Stimulated activated CD8-positive, alpha-beta memory T cell treated with anti-CD3 and anti-CD28 coated beads, Interleukin-12 subunit alpha, Interleukin-12 subunit beta, amount 100 ng/mL, for 24 hours (primary cell): ENCODE data around the gene RAB11FIP3.
"Not testable (repeated sequence)": the region's sequence is repeated elsewhere in the genome, so short reads cannot be mapped to it uniquely, and the experiment has no call there.

Experiments used
- DNase-seq: peaks from one replicate; pipeline ENCODE4 v3.0.0-alpha.2; 2020; ENCODE audit errors: extremely low read depth

RAB11FIP3 gene

DNA sequence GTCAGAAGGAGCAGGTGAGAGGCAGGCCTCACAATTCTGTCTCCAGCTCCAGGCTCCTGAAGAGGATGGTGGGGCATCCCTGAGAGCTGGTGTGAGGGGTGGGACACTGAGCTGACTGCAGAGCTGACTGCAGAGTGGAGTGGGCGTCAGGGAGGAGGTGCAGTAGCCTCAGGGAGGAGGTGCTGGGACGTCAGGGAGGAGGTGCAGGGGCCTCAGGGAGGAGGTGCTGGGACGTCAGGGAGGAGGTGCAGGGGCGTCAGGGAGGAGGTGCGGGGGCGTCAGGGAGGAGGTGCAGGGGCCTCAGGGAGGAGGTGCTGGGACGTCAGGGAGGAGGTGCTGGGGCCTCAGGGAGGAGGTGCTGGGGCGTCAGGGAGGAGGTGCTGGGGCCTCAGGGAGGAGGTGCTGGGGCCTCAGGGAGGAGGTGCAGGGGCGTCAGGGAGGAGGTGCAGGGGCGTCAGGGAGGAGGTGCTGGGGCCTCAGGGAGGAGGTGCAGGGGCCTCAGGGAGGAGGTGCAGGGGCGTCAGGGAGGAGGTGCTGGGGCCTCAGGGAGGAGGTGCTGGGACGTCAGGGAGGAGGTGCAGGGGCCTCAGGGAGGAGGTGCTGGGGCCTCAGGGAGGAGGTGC lies 41.9 kb downstream of the RAB11FIP3 start:
- not testable (repeated sequence) for DNase-seq

DNA sequence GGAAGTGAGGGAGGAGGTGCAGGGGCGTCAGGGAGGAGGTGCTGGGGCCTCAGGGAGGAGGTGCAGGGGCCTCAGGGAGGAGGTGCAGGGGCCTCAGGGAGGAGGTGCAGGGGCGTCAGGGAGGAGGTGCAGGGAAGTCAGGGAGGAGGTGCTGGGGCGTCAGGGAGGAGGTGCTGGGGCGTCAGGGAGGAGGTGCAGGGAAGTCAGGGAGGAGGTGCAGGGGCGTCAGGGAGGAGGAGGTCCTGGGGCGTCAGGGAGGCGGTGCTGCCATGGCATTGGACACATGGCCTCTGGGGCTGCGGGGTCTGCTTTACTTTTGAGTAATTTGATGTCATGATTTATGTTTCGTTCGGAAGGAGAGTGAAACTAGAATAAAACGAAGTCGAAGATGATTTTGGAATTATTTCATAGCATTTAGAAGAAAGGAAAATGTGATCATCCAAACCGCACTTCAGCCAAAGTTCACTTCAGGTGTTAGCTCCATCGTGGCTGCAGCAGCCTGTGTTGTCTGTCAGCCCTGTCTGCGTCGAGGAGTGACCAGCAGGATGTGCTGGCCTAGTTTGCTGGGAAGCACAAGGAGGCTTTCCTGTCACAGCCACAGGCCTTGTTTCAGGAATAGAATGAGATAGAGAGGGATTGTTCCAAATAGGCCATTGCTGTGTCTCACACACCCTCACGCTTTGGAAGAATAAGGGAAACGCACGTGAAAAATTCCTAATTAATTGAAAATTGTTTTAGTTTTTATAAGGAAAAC lies 42.8 kb downstream of the RAB11FIP3 start:
- DNase-seq, result no peak

DNA sequence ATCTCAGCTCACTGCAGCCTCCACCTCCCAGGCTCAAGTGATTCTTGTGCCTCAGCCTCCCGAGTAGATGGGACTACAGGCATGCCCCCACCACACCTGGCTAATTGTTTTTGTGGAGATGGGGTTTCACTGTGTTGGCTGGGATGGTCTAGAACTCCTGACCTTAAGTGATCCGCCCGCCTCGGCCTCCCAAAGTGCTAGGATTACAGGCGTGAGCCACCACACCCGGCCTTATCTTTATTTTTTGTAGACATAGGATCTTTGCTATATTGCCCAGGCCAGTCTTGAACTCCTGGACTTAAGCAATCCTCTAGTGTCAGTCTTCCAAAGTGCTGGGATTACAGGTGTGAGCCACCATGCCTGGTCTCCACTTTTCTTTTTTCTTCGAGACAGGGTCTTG lies 44.0 kb downstream of the RAB11FIP3 start:
- not testable (repeated sequence) for DNase-seq

DNA sequence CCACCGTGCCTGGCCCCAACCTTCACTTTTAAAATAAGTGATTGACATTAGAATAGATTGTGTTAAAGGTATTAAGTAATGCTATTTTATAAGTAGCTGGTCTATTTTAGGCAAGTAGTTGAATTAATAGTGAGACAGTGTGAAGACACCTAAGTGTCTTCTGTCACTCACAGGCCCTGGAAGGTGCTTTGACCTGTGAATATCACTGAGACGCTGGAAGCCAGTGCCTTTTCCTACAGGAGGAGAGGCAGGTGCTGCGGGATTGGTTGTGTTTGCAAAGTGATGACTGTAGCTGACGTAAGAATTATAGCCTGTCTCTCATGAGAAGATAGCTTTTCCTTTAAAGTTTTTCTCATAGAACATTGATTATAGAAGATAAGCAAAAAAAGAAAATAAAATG lies 45.0 kb downstream of the RAB11FIP3 start:
- no peak for DNase-seq

DNA sequence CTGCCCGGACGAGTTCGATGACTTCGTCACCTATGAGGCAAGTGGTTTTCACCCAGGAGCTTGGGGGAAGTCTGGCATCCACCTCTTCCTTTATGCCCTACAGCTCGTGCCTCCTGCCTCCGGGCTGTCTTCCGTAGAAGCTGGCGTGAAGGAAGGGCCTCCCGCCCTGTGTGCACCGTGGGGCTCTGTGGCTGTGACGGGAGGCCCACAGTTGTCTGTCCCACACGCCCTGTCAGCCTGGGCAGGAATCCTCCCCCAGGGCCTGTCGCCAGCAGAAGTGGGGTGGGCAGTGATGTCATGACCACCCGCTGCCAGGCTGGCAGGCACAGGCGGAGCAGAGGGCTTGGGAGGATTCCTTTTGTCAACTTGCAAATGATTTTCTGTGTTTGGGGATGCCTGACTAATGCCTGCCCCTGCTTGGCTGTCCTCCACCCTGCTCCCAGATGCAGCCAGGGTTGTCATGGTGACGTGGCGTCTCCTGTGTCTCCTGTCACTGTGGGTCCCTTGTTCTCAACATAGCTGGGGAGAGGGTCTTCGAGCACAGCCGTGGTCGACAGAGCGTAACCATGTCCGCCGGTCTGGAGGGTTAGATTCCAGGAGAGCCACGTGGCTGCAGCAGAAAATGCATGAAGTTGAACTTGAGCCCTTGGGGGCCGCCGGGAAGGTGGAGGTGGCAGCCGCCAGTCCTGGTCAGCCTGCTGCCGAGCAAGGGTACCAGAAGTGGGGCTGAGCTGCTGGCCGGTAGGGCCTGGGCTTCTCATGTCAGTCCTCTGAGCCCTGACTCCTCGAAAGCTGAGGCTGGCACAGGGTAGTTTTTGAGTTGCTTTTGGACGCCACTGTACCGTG lies 46.1 kb downstream of the RAB11FIP3 start:
- DNase-seq, result no peak

DNA sequence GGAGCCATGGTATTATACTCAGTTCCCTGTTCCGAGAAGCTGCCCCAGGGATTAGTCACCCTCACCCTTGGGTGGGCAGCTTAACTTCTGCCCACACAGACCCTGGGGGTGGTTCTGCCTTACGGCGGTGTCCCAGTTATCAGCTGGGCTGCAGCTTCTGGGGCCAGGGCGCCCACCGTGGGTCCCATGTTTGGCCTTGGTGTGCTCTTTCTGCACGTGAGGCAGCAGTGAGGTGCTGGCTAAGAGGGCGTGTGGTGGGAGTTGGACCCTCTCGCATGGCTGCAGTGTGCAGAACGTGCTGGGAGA lies 46.7 kb downstream of the RAB11FIP3 start:
- DNase-seq, result no peak

DNA sequence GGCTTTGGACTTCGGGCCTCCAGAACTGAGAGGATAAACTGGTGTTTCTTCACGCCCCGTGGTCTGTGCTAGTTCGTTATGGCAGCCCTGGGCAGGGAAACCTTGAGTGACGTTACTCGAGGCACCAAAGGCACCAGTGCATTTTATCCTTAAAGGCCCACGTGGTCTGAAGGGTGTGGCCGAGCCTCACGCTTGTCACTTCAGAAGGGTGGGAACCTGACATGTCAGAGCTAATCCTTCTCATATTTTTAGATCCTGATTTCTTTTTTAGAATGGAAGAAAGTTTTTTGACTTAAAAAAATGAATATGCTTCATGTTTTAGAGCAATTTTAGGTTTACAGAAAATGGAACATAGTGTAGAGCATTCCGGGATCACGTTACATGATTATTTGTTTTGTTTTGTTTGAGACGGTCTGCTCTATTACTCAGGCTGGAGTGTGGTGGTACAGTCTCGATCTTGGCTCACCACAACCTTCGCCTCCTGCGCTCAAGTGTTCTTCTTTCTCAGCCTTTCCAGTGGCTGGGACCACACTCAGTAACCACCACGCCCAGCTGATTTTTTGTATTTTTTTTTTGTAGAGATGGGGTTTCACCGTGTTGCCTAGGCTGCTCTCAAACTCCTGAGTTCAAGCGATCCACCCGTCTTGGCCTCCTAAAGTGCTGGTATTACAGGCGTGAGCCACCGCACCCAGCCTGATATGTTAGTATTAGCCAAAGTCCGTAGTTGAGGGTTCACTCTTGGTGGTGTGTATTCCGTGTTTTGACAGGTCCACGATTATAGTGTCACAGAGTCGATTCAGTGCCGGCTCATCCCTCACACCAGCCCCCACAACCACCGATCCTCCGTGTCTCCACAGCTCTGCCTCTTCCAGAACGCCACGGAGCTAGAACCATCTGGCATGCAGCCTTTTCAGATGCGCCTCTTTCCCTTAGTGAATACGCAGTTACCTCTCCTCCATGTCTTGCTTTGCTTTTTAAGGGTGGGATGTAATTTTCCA lies 47.9 kb downstream of the RAB11FIP3 start:
- DNase-seq, result no peak

DNA sequence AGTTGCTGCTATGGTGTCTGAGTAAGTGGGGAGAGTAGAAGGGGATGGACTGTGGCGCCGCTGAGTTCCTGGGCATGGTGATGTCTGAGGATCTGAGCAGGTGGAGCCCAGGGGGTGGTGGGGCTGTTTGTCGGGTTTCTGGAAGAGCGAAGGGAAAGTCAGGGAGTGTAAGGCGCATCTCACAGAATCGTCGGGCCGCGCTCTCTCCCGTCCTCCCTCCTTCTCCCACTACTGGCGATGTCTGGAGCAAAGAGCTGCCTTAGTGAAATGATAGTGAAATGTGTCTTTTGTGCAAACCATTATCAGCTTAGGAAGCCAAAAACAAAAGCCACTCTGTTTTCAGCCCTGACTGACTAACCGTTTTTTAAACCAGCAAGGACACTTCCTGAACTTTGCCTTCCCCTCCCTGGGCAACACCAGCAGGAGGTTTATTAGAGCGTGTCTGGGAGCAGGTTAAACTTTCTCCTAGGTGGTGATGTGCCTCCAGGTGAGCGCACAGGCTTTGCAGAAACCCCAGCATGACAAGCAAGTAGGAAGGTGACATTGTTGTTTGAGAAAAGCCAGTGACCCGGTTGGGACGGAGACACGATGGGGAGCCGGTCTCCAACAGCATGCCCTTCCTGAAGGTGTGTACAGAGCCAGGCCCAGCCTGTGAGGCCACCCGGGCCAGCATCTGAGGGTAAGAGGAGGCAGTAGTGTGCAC lies 49.1 kb downstream of the RAB11FIP3 start:
- DNase-seq, result no peak

DNA sequence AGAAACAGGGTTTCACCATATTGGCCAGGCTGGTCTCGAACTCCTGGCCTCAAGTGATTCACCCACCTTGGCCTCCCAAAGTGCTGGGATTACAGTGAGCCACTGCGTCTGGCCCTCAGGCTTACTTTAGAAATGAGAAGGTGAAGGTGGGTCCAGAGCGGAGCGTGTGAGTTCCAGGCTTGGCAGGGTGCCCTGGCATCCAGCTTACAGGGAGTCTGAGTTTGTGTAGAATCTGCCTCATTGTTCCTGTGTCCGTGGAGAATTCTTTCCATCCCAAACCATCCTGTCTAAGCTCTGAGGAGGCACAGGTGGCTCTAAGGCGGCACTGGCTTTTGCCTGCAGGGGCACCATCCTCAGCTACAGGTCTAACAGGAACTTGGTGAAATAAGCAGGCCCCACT lies 50.6 kb downstream of the RAB11FIP3 start:
- DNase-seq, result no peak

DNA sequence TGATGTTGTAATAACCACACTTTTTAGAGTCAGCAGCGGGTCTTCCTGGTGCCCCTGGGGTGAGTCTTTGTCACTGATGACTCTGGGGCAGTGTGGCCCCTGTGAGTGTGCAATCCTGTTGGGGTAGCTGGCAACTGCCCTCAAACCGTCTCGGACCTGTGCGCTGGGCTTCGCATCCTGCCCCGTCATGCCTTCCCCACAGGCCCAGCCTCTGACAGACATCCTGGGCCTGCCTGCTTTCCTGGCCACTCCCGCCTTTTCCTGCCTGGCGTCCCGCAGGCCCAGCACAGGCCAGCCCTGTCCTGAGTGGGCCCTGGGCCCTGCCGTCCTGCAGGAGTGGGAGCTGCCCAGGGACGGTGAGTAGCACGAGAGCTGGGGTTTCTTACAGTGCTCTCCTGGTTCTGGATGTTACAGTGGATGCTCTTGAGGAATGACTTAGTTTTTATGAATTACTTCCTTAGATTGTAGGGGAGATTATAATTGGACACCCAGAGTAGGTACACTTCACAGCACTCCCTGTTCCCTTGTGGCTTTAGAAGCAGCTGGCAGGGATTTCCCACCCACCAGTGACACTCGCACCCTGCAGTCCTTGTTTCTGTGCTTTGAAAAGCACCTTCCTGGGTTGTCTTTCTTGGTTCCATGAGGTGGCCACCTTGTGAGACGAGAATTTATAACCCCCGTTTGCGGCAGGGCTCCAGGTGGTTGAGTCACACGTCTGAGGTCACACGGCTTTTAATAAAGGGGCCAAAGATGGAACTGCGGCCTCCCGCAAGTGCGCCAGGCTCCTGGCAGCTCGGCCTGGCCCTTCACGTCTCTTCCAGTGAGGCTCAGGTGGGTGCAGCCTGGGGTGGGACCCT lies 52.1 kb downstream of the RAB11FIP3 start:
- no peak for DNase-seq

DNA sequence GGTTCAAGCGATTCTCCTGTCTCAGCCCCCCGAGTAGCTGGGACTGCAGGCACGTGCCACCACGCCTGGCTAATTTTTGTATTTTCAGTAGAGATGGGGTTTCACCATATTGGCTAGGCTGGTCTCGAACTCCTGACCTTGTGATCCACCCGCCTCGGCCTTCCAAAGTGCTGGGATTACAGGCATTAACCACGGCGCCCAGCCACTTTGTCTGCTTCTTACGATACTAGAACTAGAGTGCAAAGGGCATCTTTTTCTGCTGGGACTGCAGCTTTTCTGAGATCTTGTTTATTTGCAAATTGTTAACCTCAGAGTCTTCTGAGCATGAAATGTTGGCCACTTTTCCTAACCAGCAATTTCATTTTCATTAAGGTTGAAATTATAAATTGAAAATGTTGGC lies 52.8 kb downstream of the RAB11FIP3 start:
- DNase-seq, result not testable (repeated sequence)

DNA sequence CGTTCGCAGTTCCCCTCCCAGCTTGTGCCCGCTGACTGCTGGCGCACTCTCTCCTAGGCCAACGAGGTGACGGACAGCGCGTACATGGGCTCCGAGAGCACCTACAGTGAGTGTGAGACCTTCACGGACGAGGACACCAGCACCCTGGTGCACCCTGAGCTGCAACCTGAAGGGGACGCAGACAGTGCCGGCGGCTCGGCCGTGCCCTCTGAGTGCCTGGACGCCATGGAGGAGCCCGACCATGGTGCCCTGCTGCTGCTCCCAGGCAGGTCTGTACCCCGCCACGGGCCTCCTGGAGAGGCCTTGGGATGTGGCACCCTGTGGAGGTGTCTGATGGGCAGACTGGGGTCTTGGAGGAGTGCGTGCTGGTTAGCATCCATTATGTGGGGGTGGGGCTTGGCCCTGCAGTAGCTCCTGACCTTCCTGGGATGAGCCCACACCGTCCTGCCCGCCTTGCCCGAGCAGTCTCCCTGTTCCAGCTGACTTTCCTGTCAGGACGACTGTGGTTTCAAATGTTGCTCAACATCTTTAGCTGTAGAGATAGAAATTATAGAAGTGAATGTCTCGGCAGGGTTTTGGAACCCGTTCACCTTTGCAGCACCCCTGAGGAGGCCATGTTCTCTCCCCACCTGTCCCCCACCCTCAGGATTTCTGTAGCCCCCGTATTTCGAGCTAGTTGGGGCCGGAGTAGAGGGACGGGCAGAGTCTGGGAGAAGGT lies 57.2 kb downstream of the RAB11FIP3 start:
- no peak for DNase-seq

DNA sequence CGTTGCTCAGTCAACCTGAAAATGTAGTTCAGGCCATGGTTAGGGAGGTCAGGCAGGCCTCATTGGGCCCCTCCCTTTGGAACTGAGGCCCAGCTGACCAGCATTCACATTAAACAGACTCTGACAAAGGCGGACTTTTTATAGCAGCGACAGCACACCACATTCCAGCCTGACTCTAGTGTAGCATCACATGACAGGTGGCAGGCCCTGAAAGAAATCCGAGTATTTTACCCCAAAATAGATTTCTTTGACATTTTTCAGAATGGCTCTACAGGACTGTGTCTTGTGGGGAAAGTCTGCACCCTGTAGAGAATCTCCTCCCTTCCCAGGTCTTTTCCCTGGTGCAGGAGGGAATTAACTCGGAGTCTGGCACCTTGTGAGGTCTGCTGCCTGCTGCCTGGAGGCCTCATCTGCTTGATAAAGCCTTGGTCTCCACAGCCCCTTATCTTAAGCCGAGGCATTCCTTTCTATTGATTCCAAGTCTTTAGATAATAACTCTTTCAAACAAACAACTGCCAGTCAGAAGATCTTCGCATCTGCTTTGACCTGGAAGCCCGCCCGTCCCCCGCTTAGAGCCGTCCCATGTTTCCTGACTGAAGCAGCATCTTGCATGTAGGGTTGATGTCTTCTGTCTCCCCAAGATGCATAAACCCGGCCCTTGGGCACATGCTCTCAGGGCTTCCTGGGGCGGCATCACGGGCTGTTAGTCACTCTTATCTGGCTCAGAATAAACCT lies 58.1 kb downstream of the RAB11FIP3 start:
- DNase-seq, result no peak

DNA sequence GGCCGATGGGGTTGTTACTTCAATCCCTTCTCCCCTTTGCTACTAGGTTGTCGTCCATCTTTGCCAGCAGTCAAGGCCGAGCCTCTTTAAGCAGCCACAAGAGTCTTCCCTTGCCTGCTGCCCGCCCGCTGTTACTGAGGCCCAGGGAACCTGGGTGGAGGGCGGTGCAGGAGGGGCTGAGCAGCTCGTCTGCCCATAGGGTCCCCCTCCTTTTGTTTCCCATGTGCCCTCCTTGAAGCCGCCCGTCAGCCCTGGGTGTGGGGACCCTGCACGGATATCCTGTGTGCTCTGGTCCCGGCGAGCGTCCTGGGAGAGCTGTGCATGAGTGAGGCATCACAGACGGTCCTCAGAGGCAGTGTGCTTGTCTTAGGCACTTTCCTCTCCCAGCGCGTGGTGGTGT lies 64.2 kb downstream of the RAB11FIP3 start:
- no peak for DNase-seq

DNA sequence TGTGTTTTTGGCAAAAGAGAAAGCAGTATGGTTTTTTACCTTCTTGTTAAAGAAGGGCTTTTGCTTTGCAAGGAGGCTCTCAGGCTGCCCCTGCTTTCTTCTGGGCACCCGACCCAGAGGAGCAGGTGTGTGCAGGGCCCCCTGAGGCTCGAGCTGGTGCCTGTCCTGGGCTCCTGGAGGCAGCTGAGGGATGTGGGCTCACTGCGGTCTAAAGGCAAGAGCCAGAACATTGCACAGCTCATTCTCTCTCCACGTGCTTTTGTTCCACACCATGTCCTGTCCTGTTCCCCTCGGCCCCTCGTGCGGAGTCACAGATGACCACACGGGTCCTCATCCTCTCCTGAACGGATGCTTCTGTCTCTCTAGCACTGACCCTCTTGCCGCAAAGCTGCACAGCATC lies 65.3 kb downstream of the RAB11FIP3 start:
- DNase-seq, result no peak

DNA sequence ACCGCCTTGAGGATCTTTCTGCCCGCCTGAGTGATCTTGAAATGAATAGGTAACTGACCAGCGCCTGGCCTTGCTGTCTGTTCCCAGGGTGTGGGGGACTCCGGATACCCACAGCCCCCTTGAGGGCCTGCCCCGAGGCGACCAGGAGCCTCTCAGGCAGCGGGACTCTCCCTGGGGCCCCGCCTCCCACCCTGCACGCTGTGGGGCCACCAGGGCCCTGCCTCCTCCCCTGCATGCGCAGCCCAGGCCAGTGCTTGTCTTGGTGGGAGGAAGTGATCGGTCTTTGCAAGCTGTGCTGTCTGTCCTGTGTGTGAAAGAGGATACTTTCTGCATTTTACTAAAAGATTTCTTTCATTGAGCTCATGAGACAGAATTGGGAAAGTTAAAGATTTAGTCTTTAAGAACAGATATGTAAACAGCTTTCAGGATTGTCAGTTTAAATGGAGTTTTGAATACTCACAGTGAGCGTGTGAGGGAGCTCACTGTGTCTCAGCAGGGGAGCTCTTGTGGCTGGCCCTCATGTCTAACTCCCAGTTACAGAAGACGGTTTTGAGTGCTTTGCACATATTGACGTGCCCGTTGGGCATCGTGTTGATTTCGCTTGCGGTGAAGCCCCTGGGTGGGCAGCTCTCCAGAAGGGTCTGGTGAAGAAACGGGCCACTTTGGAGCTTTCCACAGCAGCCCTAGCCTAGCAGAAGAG lies 65.9 kb downstream of the RAB11FIP3 start:
- no peak for DNase-seq

DNA sequence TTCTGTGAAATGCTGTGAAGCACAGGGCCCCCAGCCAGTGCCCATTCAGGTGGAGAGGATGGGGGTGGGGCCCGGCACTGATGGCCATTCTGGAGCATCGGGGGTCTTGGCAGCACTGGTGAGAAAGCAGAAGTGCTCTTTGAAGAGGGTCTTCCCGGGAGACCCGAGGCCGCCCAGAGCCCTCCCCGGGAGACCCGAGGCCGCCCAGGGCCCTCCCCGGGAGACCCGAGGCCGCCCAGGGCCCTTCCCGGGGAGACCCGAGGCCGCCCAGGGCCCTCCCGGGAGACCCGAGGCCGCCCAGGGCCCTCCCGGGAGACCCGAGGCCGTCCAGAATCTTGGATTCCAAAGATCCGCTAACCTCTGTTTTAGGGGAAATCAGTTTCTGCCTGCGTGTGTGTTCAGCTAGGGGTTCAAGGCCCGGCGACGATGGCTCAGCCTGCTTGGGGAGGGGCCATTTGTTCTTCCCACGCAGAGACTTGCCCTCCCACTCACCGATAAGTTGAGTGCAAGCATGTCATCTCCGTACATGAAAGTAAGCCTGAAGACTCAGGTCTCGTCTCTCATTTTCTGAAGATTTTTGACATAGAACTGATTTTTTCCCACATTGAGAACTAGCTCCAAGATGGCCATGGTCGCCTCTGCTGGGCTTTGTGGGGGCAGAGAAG lies 66.9 kb downstream of the RAB11FIP3 start:
- DNase-seq, result no peak

DNA sequence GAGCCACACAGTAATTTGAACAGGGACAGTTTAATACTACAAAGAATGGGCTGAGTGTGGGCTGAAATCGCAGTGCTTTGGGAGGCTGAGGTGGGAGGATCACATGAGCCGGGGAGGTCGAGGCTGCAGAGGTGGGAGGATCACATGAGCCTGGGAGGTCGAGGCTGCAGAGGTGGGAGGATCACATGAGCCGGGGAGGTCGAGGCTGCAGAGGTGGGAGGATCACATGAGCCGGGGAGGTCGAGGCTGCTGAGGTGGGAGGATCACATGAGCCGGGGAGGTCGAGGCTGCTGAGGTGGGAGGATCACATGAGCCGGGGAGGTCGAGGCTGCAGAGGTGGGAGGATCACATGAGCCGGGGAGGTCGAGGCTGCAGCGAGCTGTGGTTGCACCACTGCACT lies 69.2 kb downstream of the RAB11FIP3 start:
- not testable (repeated sequence) for DNase-seq
